Esophagus mucosa (tissue), 1 donor: ENCODE data around the gene TGFB3. TPM values are rescaled to one million over a fixed set of nuclear protein-coding genes. Genes with fewer than 3 reads are reported as not detected.
A peak's percentile ranks its signal among the peaks of the same experiment; 100 is the strongest.

Source experiments
- ATAC-seq: fragments of 200-7000 bp; cut with Tn5 transposase; one replicate; pipeline ENCODE4 v1.9.1; 2020
- total RNA-seq: library from RNA; stranded (reverse); gene quantifications from one replicate; pipeline ENCODE4 v1.2.4, GENCODE V29; 2023
- donor health status: DM: yes; HTN: yes; CAD: no.

Gene TGFB3
- total RNA-seq, 1 donor from 2014 or later: 4.3 TPM

- no peak for ATAC-seq
Observed at GRCh38 chr14:75986439-75986765, 4.6 kb upstream of the TGFB3 start.

GRCh38 chr14:75985618-75986438, 4.0 kb upstream of the TGFB3 start, which contains the start of gene IFT43:
Gene IFT43 (plus strand): TSS chr14:75985763. CDS start chr14:75985787, 24 bp downstream.
- peak; percentile 66 for ATAC-seq

- ATAC-seq: no peak
Observed at GRCh38 chr14:75984674-75985073, 2.9 kb upstream of the TGFB3 start.

GRCh38 chr14:75983019-75983358, 1.2 kb upstream of the TGFB3 start:
- ATAC-seq: no peak

GRCh38 chr14:75982266-75983018, 647 bp upstream of the TGFB3 start:
- ATAC-seq: peak; percentile 68

GRCh38 chr14:75980856-75981255, 939 bp downstream of the TGFB3 start:
- ATAC-seq: peak; percentile 25

GRCh38 chr14:75979648-75980565, 1.9 kb downstream of the TGFB3 start:
- no peak for ATAC-seq

- ATAC-seq: no peak
Observed at GRCh38 chr14:75979071-75979571, 2.7 kb downstream of the TGFB3 start.

- no peak for ATAC-seq
Observed at GRCh38 chr14:75978249-75978731, 3.5 kb downstream of the TGFB3 start.

- no peak for ATAC-seq
Observed at GRCh38 chr14:75977582-75977943, 4.2 kb downstream of the TGFB3 start.

- no peak for ATAC-seq
Observed at GRCh38 chr14:75976826-75977581, 4.8 kb downstream of the TGFB3 start.

- no peak for ATAC-seq
Observed at GRCh38 chr14:75972801-75973421, 8.9 kb downstream of the TGFB3 start.

- ATAC-seq: no peak
Observed at GRCh38 chr14:75971509-75971908, 10.3 kb downstream of the TGFB3 start.

GRCh38 chr14:75970989-75971388, 10.8 kb downstream of the TGFB3 start:
- ATAC-seq: no peak

GRCh38 chr14:75969891-75970290, 11.9 kb downstream of the TGFB3 start:
- no peak for ATAC-seq

GRCh38 chr14:75969126-75969525, 12.7 kb downstream of the TGFB3 start:
- no peak for ATAC-seq

GRCh38 chr14:75968456-75968855, 13.3 kb downstream of the TGFB3 start:
- ATAC-seq: no peak

- ATAC-seq: no peak
Observed at GRCh38 chr14:75967866-75968265, 13.9 kb downstream of the TGFB3 start.

- ATAC-seq: no peak
Observed at GRCh38 chr14:75961662-75962061, 20.1 kb downstream of the TGFB3 start.

GRCh38 chr14:75960231-75960630, 21.6 kb downstream of the TGFB3 start:
- no peak for ATAC-seq

GRCh38 chr14:75959031-75959430, 22.8 kb downstream of the TGFB3 start:
- no peak for ATAC-seq
